ES-I3 (cell line): Measurements from ENCODE around the gene NOP56.
"Not testable (repeated sequence)": the region's sequence is repeated elsewhere in the genome, so short reads cannot be mapped to it uniquely, and the experiment has no call there.

ENCODE experiments used
- H3K36me3 ChIP-seq: 2 replicates; pipeline ENCODE4 v1.6.1; 2013; ENCODE audit warnings: mild to moderate bottlenecking, low read length, control low read depth, moderate library complexity; ENCODE audit not compliant: insufficient read depth
- H3K4me1 ChIP-seq: 2 replicates; pipeline ENCODE4 v1.6.1; 2013; ENCODE audit warnings: mild to moderate bottlenecking, control low read depth, low read length; ENCODE audit not compliant: insufficient read depth
- H3K9ac ChIP-seq: 2 replicates; pipeline ENCODE4 v1.6.1; 2013; ENCODE audit warnings: low read depth, mild to moderate bottlenecking, low read length, moderate library complexity
- H3K9me3 ChIP-seq: 2 replicates; pipeline ENCODE4 v1.6.1; 2013; ENCODE audit warnings: mild to moderate bottlenecking, low read length, moderate library complexity; ENCODE audit not compliant: control insufficient read depth, insufficient read depth

Gene NOP56

GRCh38 chr20:2655331-2656116 lies 3.1 kb downstream of the NOP56 start:
- Histone ChIP-seq H3K36me3 (peaks cover 46% of the 10 kb centered on the region), H3K4me1 (peaks cover 4% of the 10 kb centered on the region; the same call in 1 of the 2 replicates), H3K9me3 (no peaks in the 10 kb centered on the region), H3K9ac (no peak overlapping the region)

- Histone ChIP-seq H3K4me1 (no peaks in the 10 kb centered on the region; the same call in 1 of the 2 replicates), H3K36me3 (peaks cover 48% of the 10 kb centered on the region), H3K9ac (no peak overlapping the region), H3K9me3 (no peaks in the 10 kb centered on the region)
These were observed 4.2 kb downstream of the NOP56 start for GRCh38 chr20:2656471-2657117.

- H3K4me1 ChIP-seq, result no peaks in the 10 kb centered on the region; the same call in 1 of the 2 replicates
- peaks cover 54% of the 10 kb centered on the region for H3K36me3 ChIP-seq
- no peak overlapping the region for H3K9ac ChIP-seq
- no peaks in the 10 kb centered on the region for H3K9me3 ChIP-seq
These were observed 4.8 kb downstream of the NOP56 start for GRCh38 chr20:2657241-2657640.

- H3K9ac ChIP-seq, result no peak overlapping the region
- no peaks in the 10 kb centered on the region; the same call in 1 of the 2 replicates for H3K4me1 ChIP-seq
- H3K36me3 ChIP-seq, result peaks cover 55% of the 10 kb centered on the region
- H3K9me3 ChIP-seq, result no peaks in the 10 kb centered on the region
These were observed 5.2 kb downstream of the NOP56 start for GRCh38 chr20:2657674-2658073.

GRCh38 chr20:2658414-2659354 lies 6.3 kb downstream of the NOP56 start:
- Histone ChIP-seq H3K9ac (no peak overlapping the region), H3K36me3 (peaks cover 52% of the 10 kb centered on the region)

GRCh38 chr20:2659547-2659946 lies 7.1 kb downstream of the NOP56 start:
- H3K9me3 ChIP-seq, result no peaks in the 10 kb centered on the region
- H3K9ac ChIP-seq, result no peak overlapping the region
- H3K4me1 ChIP-seq, result no peaks in the 10 kb centered on the region
- H3K36me3 ChIP-seq, result peaks cover 44% of the 10 kb centered on the region

More at GRCh38 chr20:2658414-2659354, 6.3 kb downstream of the NOP56 start:
- no peaks in the 10 kb centered on the region; the same call in 1 of the 2 replicates for H3K4me1 ChIP-seq
- H3K9me3 ChIP-seq, result no peaks in the 10 kb centered on the region

GRCh38 chr20:2663364-2663886 lies 11.0 kb downstream of the NOP56 start:
- Histone ChIP-seq H3K4me1 (no peaks in the 10 kb centered on the region), H3K36me3 (peaks cover 11% of the 10 kb centered on the region)

GRCh38 chr20:2663887-2664719 lies 11.7 kb downstream of the NOP56 start, which contains the start of gene IDH3B:
Gene IDH3B, minus strand, starts transcription at chr20:2664216. Its CDS starts 28 bp downstream, at chr20:2664188.
- H3K4me1 ChIP-seq, result no peaks in the 10 kb centered on the region
- peaks cover 8% of the 10 kb centered on the region for H3K36me3 ChIP-seq

More at GRCh38 chr20:2663364-2663886, 11.0 kb downstream of the NOP56 start:
- no peaks in the 10 kb centered on the region for H3K9me3 ChIP-seq
- H3K9ac ChIP-seq, result peak overlapping the region; percentile 76

GRCh38 chr20:2671977-2672376 lies 19.5 kb downstream of the NOP56 start:
- H3K9ac ChIP-seq, result no peak overlapping the region
- H3K9me3 ChIP-seq, result no peaks in the 10 kb centered on the region
- no peaks in the 10 kb centered on the region for H3K36me3 ChIP-seq
- no peaks in the 10 kb centered on the region for H3K4me1 ChIP-seq

More at GRCh38 chr20:2663887-2664719, 11.7 kb downstream of the NOP56 start, which contains the start of gene IDH3B:
- no peaks in the 10 kb centered on the region for H3K9me3 ChIP-seq
- H3K9ac ChIP-seq, result peak within 1 kb of the TSS; percentile 76

- H3K9me3 ChIP-seq, result no peaks in the 10 kb centered on the region
- no peaks in the 10 kb centered on the region for H3K4me1 ChIP-seq
- no peaks in the 10 kb centered on the region for H3K36me3 ChIP-seq
- no peak overlapping the region for H3K9ac ChIP-seq
These were observed 20.0 kb downstream of the NOP56 start for GRCh38 chr20:2672446-2672845.

- Histone ChIP-seq H3K9me3 (no peaks in the 10 kb centered on the region), H3K9ac (no peak overlapping the region), H3K4me1 (no peaks in the 10 kb centered on the region), H3K36me3 (no peaks in the 10 kb centered on the region)
These were observed 21.0 kb downstream of the NOP56 start for GRCh38 chr20:2673453-2673852.

- H3K9me3 ChIP-seq, result no peaks in the 10 kb centered on the region
- H3K9ac ChIP-seq, result no peak overlapping the region
- H3K4me1 ChIP-seq, result no peaks in the 10 kb centered on the region
- H3K36me3 ChIP-seq, result no peaks in the 10 kb centered on the region
These were observed 27.6 kb downstream of the NOP56 start for GRCh38 chr20:2680046-2680445.

- H3K36me3 ChIP-seq, H3K4me1 ChIP-seq, H3K9me3 ChIP-seq, H3K9ac ChIP-seq: not testable (repeated sequence)
These were observed 29.6 kb downstream of the NOP56 start for GRCh38 chr20:2682040-2682439.
